Fibroblast of skin of scalp (primary cell): ENCODE data around the gene ISG15.
A peak's percentile ranks its signal among the peaks of the same experiment; 100 is the strongest.
"Not testable (repeated sequence)": the region's sequence is repeated elsewhere in the genome, so short reads cannot be mapped to it uniquely, and the experiment has no call there.

Source experiments
- DNase-seq: peaks from one replicate; pipeline ENCODE4 v3.0.0-alpha.2; 2013

Gene ISG15

DNA sequence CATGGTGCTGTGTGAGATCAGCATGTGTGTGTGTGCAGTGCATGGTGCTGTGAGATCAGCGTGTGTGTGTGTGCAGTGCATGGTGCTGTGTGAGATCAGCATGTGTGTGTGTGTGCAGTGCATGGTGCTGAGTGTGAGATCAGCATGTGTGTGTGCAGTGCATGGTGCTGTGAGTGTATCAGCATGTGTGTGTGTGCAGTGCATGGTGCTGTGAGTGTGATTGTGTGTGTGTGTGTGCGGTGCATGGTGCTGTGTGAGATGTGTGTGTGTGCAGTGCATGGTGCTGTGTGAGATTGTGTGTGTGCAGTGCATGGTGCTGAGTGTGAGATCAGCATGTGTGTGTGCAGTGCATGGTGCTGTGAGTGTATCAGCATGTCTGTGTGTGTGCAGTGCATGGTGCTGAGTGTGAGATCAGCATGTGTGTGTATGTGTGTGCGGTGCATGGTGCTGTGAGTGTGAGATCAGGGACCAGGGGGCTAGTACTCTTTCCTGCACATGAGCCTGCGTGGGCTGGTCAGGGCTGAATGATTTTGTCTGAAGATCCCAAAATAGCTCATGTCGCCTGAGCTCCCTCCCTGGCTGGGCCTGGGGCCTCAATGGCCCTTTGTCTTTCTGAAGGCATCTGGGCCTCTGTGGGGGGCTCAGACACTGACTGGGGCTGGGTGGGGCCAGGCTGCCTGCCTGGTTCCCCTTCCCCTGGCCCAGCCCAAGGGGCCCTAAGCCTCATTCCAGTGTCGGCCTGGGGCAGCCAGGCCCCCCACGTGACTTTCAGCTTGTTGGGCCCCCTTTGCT is 17.8 kb downstream of the ISG15 start:
- not testable (repeated sequence) for DNase-seq

DNA sequence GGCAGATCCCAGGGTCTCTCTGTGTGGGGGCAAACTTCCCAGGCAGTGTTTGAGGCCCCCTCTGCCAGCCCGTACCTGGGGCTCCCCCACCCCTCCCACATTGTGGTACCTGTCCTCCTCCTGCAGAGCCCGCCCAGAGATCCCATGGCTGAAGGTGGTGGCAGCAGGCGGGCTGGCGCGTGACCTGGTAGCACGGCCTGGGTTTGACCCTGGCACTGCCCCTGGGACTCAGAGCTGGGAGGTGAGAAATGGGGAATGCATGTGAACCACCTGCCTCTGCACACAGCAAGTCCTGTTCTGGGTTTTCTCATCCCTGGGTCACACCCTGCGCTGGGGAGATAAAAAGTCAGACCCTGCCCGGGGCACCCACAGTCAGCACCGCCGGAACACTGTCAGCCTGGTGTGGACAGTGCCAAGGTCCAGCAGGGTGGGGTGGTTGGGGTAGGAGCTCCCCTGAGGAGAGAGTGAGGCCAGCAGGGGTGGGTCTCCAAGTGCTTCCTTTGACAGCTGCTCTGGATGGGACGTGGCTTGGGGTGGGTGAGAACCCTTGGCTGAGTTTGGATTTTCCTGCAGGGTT is 18.4 kb downstream of the ISG15 start:
- DNase-seq = no peak

- DNase-seq = no peak
Observed at GRCh38 chr1:1032424-1032823, 19.1 kb downstream of the ISG15 start.

- DNase-seq = peak; percentile 78
Observed at GRCh38 chr1:1033009-1033587, 19.8 kb downstream of the ISG15 start.

- no peak for DNase-seq
Observed at GRCh38 chr1:1033731-1034438, 20.6 kb downstream of the ISG15 start.

- no peak for DNase-seq
Observed at GRCh38 chr1:1034439-1034781, 21.1 kb downstream of the ISG15 start.

DNA sequence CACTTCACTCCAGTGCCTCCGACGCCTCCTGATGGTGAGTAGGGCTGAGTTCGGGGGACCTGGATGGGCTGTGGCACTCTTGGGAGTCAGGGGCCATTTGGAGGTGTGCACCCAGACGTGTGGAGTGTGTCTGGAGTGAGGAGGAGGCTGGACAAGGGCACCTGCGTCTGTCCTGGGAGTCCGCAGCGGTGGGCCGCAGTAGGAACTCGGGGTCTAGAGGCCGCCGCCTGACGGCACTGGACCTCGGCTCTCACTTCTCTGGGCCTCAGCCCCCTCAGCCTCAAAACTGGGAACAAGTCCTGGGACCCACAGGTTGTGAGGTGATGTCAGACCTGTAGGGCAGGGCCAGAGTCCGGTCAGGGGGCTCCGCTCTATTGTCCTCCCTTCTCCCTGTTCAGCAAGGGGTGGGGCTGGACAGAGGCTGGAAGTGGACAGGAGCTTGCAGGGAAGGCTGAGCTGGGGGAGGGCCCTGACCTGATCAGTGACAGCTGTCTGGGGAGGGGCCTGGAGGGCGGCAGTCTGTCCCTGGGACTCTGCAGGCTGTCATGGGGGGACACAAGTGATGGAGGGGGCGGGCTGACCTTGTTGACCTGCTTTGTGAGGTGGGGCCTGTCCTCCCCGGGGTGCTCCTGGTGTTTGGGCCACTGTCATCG is 22.1 kb downstream of the ISG15 start:
- no peak for DNase-seq

GRCh38 chr1:1037366-1038327 is 24.4 kb downstream of the ISG15 start:
- DNase-seq = no peak

- DNase-seq = no peak
Observed at GRCh38 chr1:1038694-1039093, 25.4 kb downstream of the ISG15 start.

GRCh38 chr1:1039145-1039910 is 26.0 kb downstream of the ISG15 start:
- no peak for DNase-seq

GRCh38 chr1:1040004-1040991 is 27.0 kb downstream of the ISG15 start:
- peak; percentile 86 for DNase-seq

DNA sequence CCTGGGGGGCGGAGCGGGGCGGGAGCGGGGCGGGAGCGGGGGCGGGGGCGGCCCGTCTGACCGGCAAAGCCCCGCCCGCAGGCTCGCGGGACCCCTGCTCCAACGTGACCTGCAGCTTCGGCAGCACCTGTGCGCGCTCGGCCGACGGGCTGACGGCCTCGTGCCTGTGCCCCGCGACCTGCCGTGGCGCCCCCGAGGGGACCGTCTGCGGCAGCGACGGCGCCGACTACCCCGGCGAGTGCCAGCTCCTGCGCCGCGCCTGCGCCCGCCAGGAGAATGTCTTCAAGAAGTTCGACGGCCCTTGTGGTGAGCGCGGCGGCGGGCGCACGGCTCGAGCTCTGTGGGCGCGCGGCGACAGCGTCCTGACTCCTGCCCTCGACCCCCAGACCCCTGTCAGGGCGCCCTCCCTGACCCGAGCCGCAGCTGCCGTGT is 27.8 kb downstream of the ISG15 start:
- no peak for DNase-seq

DNA sequence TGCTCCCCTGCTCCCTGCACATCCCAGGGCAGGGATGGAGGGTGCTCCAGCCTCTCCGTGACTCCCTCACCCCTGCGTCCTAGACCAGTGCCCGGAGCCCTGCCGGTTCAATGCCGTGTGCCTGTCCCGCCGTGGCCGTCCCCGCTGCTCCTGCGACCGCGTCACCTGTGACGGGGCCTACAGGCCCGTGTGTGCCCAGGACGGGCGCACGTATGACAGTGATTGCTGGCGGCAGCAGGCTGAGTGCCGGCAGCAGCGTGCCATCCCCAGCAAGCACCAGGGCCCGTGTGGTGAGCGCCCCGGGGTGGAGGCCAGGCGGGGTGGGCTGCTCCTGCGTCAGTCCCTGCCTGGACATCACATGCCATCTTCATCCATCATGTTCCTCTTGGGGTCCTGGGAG is 28.6 kb downstream of the ISG15 start:
- no peak for DNase-seq

DNA sequence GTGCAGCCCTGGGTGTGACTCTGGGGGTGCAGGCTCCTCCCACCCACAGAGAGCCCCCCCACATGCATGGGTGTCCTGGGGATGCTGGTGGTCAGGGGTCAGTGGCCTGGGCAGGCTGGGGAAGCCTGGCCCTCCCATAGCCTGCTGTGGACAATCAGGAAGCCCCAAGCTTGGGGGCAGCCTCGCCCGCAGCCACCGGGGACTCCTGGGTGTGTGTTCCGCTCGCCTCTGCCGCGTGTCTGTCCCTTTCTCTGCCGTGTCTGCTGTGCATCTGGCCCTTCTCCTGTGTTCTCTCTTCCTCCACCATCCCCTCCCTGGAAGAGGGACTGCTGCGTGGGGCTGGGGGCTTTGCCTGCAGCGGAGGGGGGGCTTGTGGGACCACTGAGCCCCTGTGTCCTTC is 29.5 kb downstream of the ISG15 start:
- DNase-seq = no peak

DNA sequence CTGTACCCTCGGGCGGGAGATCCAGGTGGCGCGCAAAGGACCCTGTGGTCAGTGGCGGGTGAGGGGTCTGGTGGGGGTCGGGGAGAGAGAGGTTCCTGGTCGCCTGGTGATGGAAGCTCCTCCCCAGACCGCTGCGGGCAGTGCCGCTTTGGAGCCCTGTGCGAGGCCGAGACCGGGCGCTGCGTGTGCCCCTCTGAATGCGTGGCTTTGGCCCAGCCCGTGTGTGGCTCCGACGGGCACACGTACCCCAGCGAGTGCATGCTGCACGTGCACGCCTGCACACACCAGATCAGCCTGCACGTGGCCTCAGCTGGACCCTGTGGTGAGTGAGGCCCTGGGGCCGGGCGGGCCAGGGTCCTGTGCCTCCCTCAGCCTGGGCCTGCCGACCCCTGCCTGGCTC is 30.1 kb downstream of the ISG15 start:
- DNase-seq = no peak

DNA sequence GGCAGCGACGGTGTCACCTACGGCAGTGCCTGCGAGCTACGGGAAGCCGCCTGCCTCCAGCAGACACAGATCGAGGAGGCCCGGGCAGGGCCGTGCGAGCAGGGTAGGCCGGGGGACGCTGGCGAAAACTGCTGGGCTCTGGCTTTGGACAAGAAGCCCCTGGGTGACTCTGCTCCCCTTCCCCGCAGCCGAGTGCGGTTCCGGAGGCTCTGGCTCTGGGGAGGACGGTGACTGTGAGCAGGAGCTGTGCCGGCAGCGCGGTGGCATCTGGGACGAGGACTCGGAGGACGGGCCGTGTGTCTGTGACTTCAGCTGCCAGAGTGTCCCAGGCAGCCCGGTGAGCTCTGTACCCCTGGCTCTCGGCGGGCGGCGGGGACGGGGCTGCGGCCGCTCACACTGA is 30.6 kb downstream of the ISG15 start:
- no peak for DNase-seq

GRCh38 chr1:1044455-1045078 is 31.3 kb downstream of the ISG15 start:
- DNase-seq = no peak

DNA sequence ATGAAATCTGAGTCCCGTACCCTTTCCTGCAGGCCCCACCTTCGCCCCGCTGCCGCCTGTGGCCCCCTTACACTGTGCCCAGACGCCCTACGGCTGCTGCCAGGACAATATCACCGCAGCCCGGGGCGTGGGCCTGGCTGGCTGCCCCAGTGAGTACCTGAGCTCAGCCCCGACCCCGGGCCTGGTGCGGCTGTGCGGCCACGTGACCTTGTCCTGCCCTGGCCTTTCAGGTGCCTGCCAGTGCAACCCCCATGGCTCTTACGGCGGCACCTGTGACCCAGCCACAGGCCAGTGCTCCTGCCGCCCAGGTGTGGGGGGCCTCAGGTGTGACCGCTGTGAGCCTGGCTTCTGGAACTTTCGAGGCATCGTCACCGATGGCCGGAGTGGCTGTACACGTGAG is 31.8 kb downstream of the ISG15 start:
- no peak for DNase-seq

DNA sequence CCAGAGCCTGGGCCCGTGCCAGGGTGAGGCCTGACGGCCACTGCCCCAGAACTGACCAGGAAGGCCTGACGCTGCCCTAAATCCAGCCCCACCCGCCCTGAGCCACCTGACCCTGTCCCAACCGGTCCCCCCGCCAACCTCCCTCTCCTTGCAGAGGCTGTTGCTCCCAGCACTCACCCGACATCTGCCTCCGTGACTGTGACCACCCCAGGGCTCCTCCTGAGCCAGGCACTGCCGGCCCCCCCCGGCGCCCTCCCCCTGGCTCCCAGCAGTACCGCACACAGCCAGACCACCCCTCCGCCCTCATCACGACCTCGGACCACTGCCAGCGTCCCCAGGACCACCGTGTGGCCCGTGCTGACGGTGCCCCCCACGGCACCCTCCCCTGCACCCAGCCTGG is 32.9 kb downstream of the ISG15 start:
- no peak for DNase-seq
